ENCODE results near the gene C5orf58.

DNA sequence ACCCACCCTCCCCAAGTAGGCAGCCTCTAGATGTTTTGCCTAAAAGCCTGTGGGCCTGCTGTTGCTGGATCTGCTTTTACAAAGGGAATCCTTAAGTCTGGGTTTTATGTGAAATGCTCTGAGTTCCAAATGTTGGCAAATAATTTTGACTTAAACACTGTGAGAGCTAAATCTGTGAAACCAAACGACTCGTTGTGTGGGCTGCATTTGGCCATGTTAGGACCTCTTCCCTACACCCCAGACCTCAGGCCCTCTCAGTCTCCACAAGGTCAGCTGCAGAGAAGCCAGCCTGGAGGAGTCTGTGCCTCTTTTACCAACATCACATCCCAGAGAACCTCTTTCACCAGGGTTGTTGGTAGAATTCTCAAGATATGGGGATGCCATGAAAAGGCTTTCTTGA, 55.4 kb downstream of the C5orf58 start:
- TF ChIP-seq EZH2 (optimal IDR thresholded peaks at IDR 0.05; ENCODE audit: low read depth, low read length), result no peak
- TF ChIP-seq, protein P1, sequence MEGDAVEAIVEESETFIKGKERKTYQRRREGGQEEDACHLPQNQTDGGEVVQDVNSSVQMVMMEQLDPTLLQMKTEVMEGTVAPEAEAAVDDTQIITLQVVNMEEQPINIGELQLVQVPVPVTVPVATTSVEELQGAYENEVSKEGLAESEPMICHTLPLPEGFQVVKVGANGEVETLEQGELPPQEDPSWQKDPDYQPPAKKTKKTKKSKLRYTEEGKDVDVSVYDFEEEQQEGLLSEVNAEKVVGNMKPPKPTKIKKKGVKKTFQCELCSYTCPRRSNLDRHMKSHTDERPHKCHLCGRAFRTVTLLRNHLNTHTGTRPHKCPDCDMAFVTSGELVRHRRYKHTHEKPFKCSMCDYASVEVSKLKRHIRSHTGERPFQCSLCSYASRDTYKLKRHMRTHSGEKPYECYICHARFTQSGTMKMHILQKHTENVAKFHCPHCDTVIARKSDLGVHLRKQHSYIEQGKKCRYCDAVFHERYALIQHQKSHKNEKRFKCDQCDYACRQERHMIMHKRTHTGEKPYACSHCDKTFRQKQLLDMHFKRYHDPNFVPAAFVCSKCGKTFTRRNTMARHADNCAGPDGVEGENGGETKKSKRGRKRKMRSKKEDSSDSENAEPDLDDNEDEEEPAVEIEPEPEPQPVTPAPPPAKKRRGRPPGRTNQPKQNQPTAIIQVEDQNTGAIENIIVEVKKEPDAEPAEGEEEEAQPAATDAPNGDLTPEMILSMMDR (IDR thresholded peaks at IDR 0.05; ENCODE audit: low read length), result no peak
- TF ChIP-seq EZH2phosphoT487 (IDR thresholded peaks at IDR 0.05; ENCODE audit: low read length), result no peak
